Neural cell (in vitro differentiated cells): ENCODE measurements around the gene ASAP3.
"Not testable (repeated sequence)": the region's sequence is repeated elsewhere in the genome, so short reads cannot be mapped to it uniquely, and the experiment has no call there.

Experiments used
- EZH2 ChIP-seq: fragments of 200-600, 300-800 bp; shearing (Covaris generic), sonication (generic); IDR thresholded peaks from 2 replicates; pipeline ENCODE4 v1.6.1; 2014; ENCODE audit warnings: antibody characterized with exemption, low read length, borderline replicate concordance, mild to moderate bottlenecking; ENCODE audit not compliant: insufficient read depth, poor library complexity, severe bottlenecking
- POLR2AphosphoS5 ChIP-seq: IDR thresholded peaks from 2 replicates; pipeline ENCODE4 v1.6.1; 2012
- RAD21 ChIP-seq: fragments of 450-650 bp; conservative IDR thresholded peaks from 2 replicates; pipeline ENCODE4 v1.6.1; 2014; ENCODE audit warnings: antibody characterized with exemption, mild to moderate bottlenecking, moderate library complexity
- SMC3 ChIP-seq: fragments of 450-650 bp; conservative IDR thresholded peaks from 2 replicates; pipeline ENCODE4 v1.6.1; 2014; ENCODE audit warnings: antibody characterized with exemption, mild to moderate bottlenecking, moderate library complexity; ENCODE audit not compliant: poor library complexity
- TAF1 ChIP-seq: IDR thresholded peaks from 2 replicates; pipeline ENCODE4 v1.6.1; 2012; ENCODE audit warnings: low read depth
- TF ChIP-seq, protein P1 (sequence below): fragments of 450-650 bp; IDR thresholded peaks from 2 replicates; pipeline ENCODE4 v1.5.1; 2014; ENCODE audit warnings: antibody characterized with exemption, mild to moderate bottlenecking, moderate library complexity; ENCODE audit not compliant: poor library complexity, severe bottlenecking

DNA sequence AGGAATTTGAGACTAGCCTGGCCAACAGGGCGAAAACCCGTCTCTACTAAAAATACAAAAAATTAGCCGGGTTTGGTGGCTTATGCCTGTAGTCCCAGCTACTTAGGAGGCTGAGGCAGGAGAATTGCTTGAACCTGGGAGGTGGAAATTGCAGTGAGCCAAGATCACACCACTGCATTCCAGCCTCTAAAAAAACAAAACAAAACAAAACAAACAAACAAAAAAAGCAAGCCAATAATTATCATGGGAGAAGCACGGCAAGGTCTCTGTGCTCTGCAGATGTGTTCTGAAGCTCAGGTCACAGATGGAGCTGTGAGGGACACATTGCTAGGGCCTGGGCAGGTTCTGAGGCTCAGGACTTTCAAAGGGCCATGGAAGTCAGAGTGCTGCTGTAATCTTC lies 103.7 kb downstream of the ASAP3 start:
- not testable (repeated sequence) for TF ChIP-seq RAD21, POLR2AphosphoS5, SMC3, TAF1, EZH2
- TF ChIP-seq, protein P1, sequence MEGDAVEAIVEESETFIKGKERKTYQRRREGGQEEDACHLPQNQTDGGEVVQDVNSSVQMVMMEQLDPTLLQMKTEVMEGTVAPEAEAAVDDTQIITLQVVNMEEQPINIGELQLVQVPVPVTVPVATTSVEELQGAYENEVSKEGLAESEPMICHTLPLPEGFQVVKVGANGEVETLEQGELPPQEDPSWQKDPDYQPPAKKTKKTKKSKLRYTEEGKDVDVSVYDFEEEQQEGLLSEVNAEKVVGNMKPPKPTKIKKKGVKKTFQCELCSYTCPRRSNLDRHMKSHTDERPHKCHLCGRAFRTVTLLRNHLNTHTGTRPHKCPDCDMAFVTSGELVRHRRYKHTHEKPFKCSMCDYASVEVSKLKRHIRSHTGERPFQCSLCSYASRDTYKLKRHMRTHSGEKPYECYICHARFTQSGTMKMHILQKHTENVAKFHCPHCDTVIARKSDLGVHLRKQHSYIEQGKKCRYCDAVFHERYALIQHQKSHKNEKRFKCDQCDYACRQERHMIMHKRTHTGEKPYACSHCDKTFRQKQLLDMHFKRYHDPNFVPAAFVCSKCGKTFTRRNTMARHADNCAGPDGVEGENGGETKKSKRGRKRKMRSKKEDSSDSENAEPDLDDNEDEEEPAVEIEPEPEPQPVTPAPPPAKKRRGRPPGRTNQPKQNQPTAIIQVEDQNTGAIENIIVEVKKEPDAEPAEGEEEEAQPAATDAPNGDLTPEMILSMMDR, result not testable (repeated sequence)
